HCT116 (cell line): ENCODE measurements around the gene KCNAB2.

Experiments used
- CTCF ChIP-seq, 3 experiments: fragments of 200-600 bp in 1 of 3; sonication (generic) in 1 of 3; IDR thresholded peaks in 2 of 3; conservative IDR thresholded peaks in 1 of 3; 2 replicates each; pipeline ENCODE4 v1.5.1; 2012 to 2017; ENCODE audit warnings: low read depth in 2 of 3, low read length in 2 of 3, antibody characterized with exemption in 1 of 3, borderline replicate concordance in 1 of 3, control low read depth in 1 of 3, mild to moderate bottlenecking in 1 of 3, mixed read lengths in 1 of 3, mixed run types in 1 of 3, moderate library complexity in 1 of 3; ENCODE audit not compliant: insufficient read depth in 1 of 3
- EZH2 ChIP-seq: fragments of 200-600 bp; sonication (generic); IDR thresholded peaks from 2 replicates; pipeline ENCODE4 v1.6.1; 2017; ENCODE audit warnings: antibody characterized with exemption, mixed run types
- REST ChIP-seq: IDR thresholded peaks from 2 replicates; pipeline ENCODE4 v1.6.1; 2012; ENCODE audit warnings: low read depth

- TF ChIP-seq CTCF (IDR thresholded peaks at IDR 0.05 in 2 of 3, conservative IDR thresholded peaks at IDR 0.05 in 1 of 3; ENCODE audit: borderline replicate concordance in 1 of 3, insufficient read depth in 1 of 3, low read depth in 2 of 3, low read length in 2 of 3): no peak
- TF ChIP-seq EZH2: no peak
- TF ChIP-seq REST: no peak
Measured at GRCh38 chr1:6102532-6102845, 56.8 kb downstream of the KCNAB2 start.
